Endothelial cell of umbilical vein (primary cell): ENCODE results near the gene NOPCHAP1. TPM values are rescaled to one million over a fixed set of nuclear protein-coding genes. Genes with fewer than 3 reads are reported as not detected.

ENCODE experiments used
- BruUV-seq: library from RNA; stranded (reverse); fragments of 400-500 nt; replicated peaks from 2 replicates; lab custom pipeline; 2021; lab: Mats Ljungman, UMichigan
- CTCF ChIA-PET: fragments of 300-600, 350-600 bp; sonication (Branson Sonifier 250); formaldehyde crosslinking; loops from one replicate; lab custom pipeline; 2021; ENCODE audit warnings: antibody characterized with exemption, inconsistent platforms; lab: Charles Lee
- POLR2A ChIA-PET: fragments of 300-600, 350-600 bp; sonication (Branson Sonifier 250); formaldehyde crosslinking; loops from one replicate; lab custom pipeline; 2021; ENCODE audit warnings: antibody characterized with exemption, inconsistent platforms; lab: Charles Lee
- DNase-seq: peaks from one replicate; pipeline ENCODE4 v3.0.0-alpha.2; 2011; ENCODE audit warnings: low read depth, low spot score
- FAIRE-seq: peaks from 2 replicates; lab custom pipeline; 2011; peaks lifted over from hg19 to GRCh38; lab: Jason Lieb, UNC
- H2AFZ ChIP-seq: 2 replicates; pipeline ENCODE4 v1.6.0; 2012; ENCODE audit warnings: low read depth, low read length, control low read depth, inconsistent platforms
- H3K27ac ChIP-seq: 2 replicates; pipeline ENCODE4 v1.5.1; 2011; ENCODE audit warnings: low read depth, mild to moderate bottlenecking, control low read depth, low read length, moderate library complexity; ENCODE audit not compliant: insufficient read depth
- H3K27me3 ChIP-seq, 2 experiments: 2 replicates each; pipeline versions ENCODE4 v1.6.0 to v1.6.1; 2011; ENCODE audit warnings: low read length in 2 of 2, mixed read lengths in 1 of 2; ENCODE audit not compliant: control insufficient read depth in 2 of 2, insufficient read depth in 2 of 2
- H3K36me3 ChIP-seq, 2 experiments: 2 replicates in 1 of 2; 3 replicates in 1 of 2; pipeline ENCODE4 v1.5.1; 2011; ENCODE audit warnings: low read length in 2 of 2, mild to moderate bottlenecking in 1 of 2, moderate library complexity in 1 of 2; ENCODE audit not compliant: control insufficient read depth in 2 of 2, insufficient read depth in 2 of 2; ENCODE audit errors: extremely low read depth in 1 of 2
- H3K4me1 ChIP-seq: 3 replicates; pipeline ENCODE4 v1.5.1; 2011; ENCODE audit warnings: mild to moderate bottlenecking, low read length; ENCODE audit not compliant: control insufficient read depth, insufficient read depth; ENCODE audit errors: extremely low read depth
- H3K4me2 ChIP-seq: 2 replicates; pipeline ENCODE4 v1.6.1; 2011; ENCODE audit warnings: low read length, control low read depth, mixed read lengths; ENCODE audit not compliant: insufficient read depth
- H3K4me3 ChIP-seq, 3 experiments: fragments of 200-600 bp in 1 of 3; sonication (generic), shearing (Covaris generic) in 1 of 3; replicated peaks in 1 of 3; 2 replicates each; pipeline ENCODE4 v1.5.1; 2011 to 2016; ENCODE audit warnings: control low read depth in 3 of 3, low read length in 3 of 3, mild to moderate bottlenecking in 2 of 3, inconsistent platforms in 1 of 3, low read depth in 1 of 3, moderate library complexity in 1 of 3; ENCODE audit not compliant: insufficient read depth in 1 of 3
- H3K79me2 ChIP-seq: 2 replicates; pipeline ENCODE4 v1.6.0; 2012; ENCODE audit warnings: low read length, inconsistent platforms; ENCODE audit not compliant: control insufficient read depth, insufficient read depth
- H3K9ac ChIP-seq: replicated peaks from 2 replicates; pipeline ENCODE3; 2011; ENCODE audit warnings: low read length, control low read depth; ENCODE audit not compliant: insufficient read depth; ENCODE audit errors: extremely low read depth
- H3K9me1 ChIP-seq: replicated peaks from 3 replicates; pipeline ENCODE4 v1.6.0; 2011; ENCODE audit warnings: mild to moderate bottlenecking, low read length; ENCODE audit not compliant: control insufficient read depth, insufficient read depth; ENCODE audit errors: extremely low read depth
- H3K9me3 ChIP-seq: replicated peaks from 2 replicates; pipeline ENCODE4 v1.5.1; 2012; ENCODE audit warnings: low read length, inconsistent platforms; ENCODE audit not compliant: control insufficient read depth, insufficient read depth
- H4K20me1 ChIP-seq: replicated peaks from 2 replicates; pipeline ENCODE3; 2011; ENCODE audit warnings: mild to moderate bottlenecking, low read length; ENCODE audit not compliant: control insufficient read depth, insufficient read depth; ENCODE audit errors: extremely low read depth
- EZH2 ChIP-seq: IDR thresholded peaks from 2 replicates; pipeline ENCODE4 v1.6.1; 2012; ENCODE audit warnings: borderline replicate concordance, low read depth, mild to moderate bottlenecking, moderate library complexity, low read length, inconsistent platforms; ENCODE audit not compliant: severe bottlenecking
- FOS ChIP-seq: IDR thresholded peaks from 2 replicates; pipeline ENCODE4 v1.6.1; 2011; ENCODE audit warnings: mild to moderate bottlenecking, low read length, moderate library complexity, borderline replicate concordance; ENCODE audit not compliant: insufficient read depth
- GATA2 ChIP-seq: IDR thresholded peaks from 2 replicates; pipeline ENCODE4 v1.7.0; 2011; ENCODE audit warnings: low read depth, mild to moderate bottlenecking, moderate library complexity, mixed read lengths, low read length; ENCODE audit not compliant: insufficient read length, insufficient read depth
- MYC ChIP-seq: IDR thresholded peaks from one replicate; pipeline ENCODE4 v1.6.1; 2011; ENCODE audit warnings: mild to moderate bottlenecking, low read depth, low read length
- POLR2A ChIP-seq: IDR thresholded peaks from 2 replicates; pipeline ENCODE4 v1.6.1; 2012; ENCODE audit warnings: low read depth, mild to moderate bottlenecking, control low read depth, low read length
- POLR2AphosphoS5 ChIP-seq: IDR thresholded peaks from 2 replicates; pipeline ENCODE4 v1.6.1; 2012; ENCODE audit warnings: low read depth, mild to moderate bottlenecking, control low read depth, low read length, moderate library complexity; ENCODE audit not compliant: insufficient read depth
- dilution Hi-C: fragments of 300-500 bp; cut with MboI; formaldehyde crosslinking; loops from one replicate; pipeline ENCODE4 v1.15.0; 2019; ENCODE audit warnings: low sequenced_read_pairs; ENCODE audit not compliant: extremely low pct_ligation_motif_present
- intact Hi-C: fragments of 100-400 bp; cut with micrococcal nuclease; formaldehyde crosslinking; loops from one replicate; pipeline ENCODE4 v1.10.0; 2022
- polyA plus RNA-seq, 4 experiments: library from polyadenylated mRNA; depleted of rRNA in 3 of 4; stranded (reverse) in 3 of 4; unstranded in 1 of 4; fragments of >200 nt; gene quantifications; 2 replicates each; pipeline versions ENCODE4 v1.2.1 to v1.2.3, GENCODE V29; 2011 to 2012; ENCODE audit warnings: missing spikeins in 1 of 4
- total RNA-seq: library from RNA; stranded (reverse); gene quantifications from 2 replicates; pipeline ENCODE4 v1.2.3, GENCODE V29; 2021
- TF ChIP-seq, protein P1 (sequence below), 2 donors: IDR thresholded peaks; 1 replicate in 1 of 2; 2 replicates in 1 of 2; pipeline ENCODE4 v1.5.1; 2011; ENCODE audit warnings: low read length in 2 of 2, mild to moderate bottlenecking in 2 of 2, moderate library complexity in 2 of 2, control low read depth in 1 of 2, inconsistent platforms in 1 of 2, low read depth in 1 of 2; ENCODE audit not compliant: insufficient read depth in 1 of 2; ENCODE audit errors: extremely low read depth in 1 of 2
- TF ChIP-seq, protein P2 (sequence below): IDR thresholded peaks from 2 replicates; pipeline ENCODE4 v1.6.1; 2011; ENCODE audit not compliant: insufficient read depth, insufficient read length

NOPCHAP1 gene
- total and polyA plus RNA-seq, 2 donors (not counting 3 experiments of a cell fraction or from before 2014, with no cell fraction given) = 6.1 to 17.8 TPM

DNA sequence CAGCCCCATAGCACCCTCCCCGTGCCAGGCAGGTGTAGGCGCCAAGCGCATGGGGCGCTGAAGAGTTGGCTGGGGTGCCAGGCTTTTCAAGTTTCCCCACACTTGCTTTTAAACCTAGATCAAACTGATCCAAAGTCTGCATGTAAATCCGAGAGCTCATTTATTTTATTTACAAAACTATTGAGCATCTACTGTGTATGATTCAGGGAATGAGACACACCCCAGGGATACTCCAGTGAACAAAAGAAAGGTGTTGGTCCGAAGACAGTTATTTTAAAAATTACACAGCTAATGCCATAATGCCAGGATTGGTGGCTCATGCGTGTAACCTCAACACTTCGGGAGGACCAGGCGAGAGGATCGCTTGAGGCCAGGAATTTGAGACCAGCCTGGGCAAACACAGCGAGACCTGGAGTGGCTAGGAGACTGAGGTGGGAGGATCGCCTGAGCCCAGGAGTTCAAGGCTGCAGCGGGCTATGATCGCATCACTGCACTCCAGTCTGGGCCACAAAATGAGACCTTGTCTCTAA lies 27.2 kb upstream of the NOPCHAP1 start:
- intact Hi-C loops = loop anchor here (2.0 to 5.0 kb wide), 4 partner anchors 28 to 587 kb away; partner anchors contain the start of genes CHST11 and NOPCHAP1
- peak overlapping the region; percentile 81 for H3K9ac ChIP-seq
- DNase-seq (no peak), FAIRE-seq (no peak)
- no peaks in the 10 kb centered on the region for H3K9me1 ChIP-seq
- H3K36me3 ChIP-seq = no peaks in the 10 kb centered on the region
- H3K4me2 ChIP-seq = peak overlapping the region; percentile 53
- dilution Hi-C loops = no loop called here
- POLR2A ChIA-PET = interaction anchor here (0.6 to 0.7 kb wide), 2 partner anchors 84 to 168 kb away, joined by 3 read pairs; no protein-coding TSS in a partner anchor
- BruUV-seq = no TSS peak
- H3K4me3 ChIP-seq = peak overlapping the region in 2 of 3 experiments; percentile 25 to 89
- TF ChIP-seq FOS (no peak), POLR2A (no peak), POLR2AphosphoS5 (no peak), MYC (no peak), EZH2 (no peak), GATA2 (no peak)
- TF ChIP-seq, protein P1, sequence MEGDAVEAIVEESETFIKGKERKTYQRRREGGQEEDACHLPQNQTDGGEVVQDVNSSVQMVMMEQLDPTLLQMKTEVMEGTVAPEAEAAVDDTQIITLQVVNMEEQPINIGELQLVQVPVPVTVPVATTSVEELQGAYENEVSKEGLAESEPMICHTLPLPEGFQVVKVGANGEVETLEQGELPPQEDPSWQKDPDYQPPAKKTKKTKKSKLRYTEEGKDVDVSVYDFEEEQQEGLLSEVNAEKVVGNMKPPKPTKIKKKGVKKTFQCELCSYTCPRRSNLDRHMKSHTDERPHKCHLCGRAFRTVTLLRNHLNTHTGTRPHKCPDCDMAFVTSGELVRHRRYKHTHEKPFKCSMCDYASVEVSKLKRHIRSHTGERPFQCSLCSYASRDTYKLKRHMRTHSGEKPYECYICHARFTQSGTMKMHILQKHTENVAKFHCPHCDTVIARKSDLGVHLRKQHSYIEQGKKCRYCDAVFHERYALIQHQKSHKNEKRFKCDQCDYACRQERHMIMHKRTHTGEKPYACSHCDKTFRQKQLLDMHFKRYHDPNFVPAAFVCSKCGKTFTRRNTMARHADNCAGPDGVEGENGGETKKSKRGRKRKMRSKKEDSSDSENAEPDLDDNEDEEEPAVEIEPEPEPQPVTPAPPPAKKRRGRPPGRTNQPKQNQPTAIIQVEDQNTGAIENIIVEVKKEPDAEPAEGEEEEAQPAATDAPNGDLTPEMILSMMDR (IDR thresholded peaks at IDR 0.05; ENCODE audit: extremely low read depth in 1 of 2, insufficient read depth in 1 of 2, low read depth in 1 of 2, low read length in 2 of 2) = no peak
- TF ChIP-seq, protein P2, sequence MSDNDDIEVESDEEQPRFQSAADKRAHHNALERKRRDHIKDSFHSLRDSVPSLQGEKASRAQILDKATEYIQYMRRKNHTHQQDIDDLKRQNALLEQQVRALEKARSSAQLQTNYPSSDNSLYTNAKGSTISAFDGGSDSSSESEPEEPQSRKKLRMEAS = no peak
- peak overlapping the region; percentile 72 for H3K27ac ChIP-seq
- no peaks in the 10 kb centered on the region for H3K79me2 ChIP-seq
- peaks cover 0 to 8% of the 10 kb centered on the region in 2 experiments for H3K27me3 ChIP-seq
- no peaks in the 10 kb centered on the region for H3K9me3 ChIP-seq
- H4K20me1 ChIP-seq = no peaks in the 10 kb centered on the region
- peaks cover 17% of the 10 kb centered on the region for H3K4me1 ChIP-seq
- CTCF ChIA-PET = interaction anchor here (0.9 to 3.7 kb wide), 8 partner anchors 12 to 823 kb away, joined by 3 to 23 read pairs (median 4); partner anchors contain the start of gene NOPCHAP1
- peak overlapping the region; percentile 92 for H2AFZ ChIP-seq
